ENCODE data around the gene SYNE1. TPM values are rescaled to one million over a fixed set of nuclear protein-coding genes. Genes with fewer than 3 reads are reported as not detected.

SYNE1 gene
- total and polyA plus RNA-seq, 2 of the 8 experiments (the other 6 are each of a cell fraction or from before 2014, with no cell fraction given): 2.8 to 5.5 TPM

DNA sequence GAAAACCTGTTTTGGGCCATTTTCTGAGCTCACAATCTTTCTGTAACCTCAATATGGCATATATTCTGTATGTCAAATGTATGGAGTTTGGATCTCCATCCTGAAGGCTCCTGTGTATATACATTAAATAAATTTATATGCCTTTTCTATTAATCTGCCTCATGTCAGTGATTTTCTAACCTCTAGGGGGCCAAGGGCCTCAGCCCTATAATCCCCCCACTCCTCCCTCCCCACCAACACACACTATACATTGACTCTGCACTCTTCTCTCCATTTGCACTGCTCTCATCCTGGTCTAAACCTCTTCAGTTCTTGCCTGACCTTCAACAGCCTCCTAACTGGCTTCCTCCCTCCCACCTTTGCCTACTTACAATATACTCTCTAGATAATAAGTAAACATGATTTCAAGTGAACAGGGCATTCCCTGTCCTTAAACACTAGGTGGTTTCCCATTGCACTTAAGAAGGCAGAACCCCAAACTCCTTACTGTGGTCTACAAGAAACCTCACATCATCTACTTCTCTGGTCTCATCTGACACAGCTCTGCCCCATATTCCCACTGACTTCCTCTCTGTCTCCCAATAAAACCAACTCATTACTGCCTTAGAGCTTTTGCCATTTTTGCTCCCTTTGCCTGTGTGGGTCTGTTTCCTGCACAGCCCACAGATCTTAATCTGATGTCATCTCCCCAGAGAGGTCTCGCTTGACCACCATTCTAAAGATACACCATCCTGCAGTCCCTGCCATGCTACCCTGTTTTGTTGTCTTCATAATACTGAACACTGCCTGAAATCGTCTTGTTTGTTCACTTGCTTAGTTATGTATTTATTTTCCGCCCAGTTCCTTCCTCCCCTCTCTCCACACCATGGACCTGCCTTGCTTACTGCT lies 213.7 kb downstream of the SYNE1 start:
- Histone ChIP-seq H3K27ac (ENCODE audit: low read depth, low read length) (no peak overlapping the region), H2BK120ac (replicated peaks; ENCODE audit: low read depth, low read length) (no peak overlapping the region), H2BK20ac (ENCODE audit: low read length) (no peak overlapping the region), H3K18ac (ENCODE audit: extremely low read depth, low read length) (no peak overlapping the region), H3K9me3 (ENCODE audit: insufficient read depth in 2 of 2, low read depth in 1 of 2, low read length in 1 of 2) (0 out of 4 replicates have a peak, but pooled peaks cover 0 to 2% of the 10 kb centered on the region in 2 experiments), H4K91ac (replicated peaks; ENCODE audit: insufficient read length, low read length) (no peak overlapping the region), H3K56ac (replicated peaks; ENCODE audit: insufficient read length, low read depth, low read length) (no peak overlapping the region), H3K36me3 (ENCODE audit: control insufficient read depth in 2 of 4, insufficient read depth in 4 of 4, low read length in 3 of 4) (no peaks in the 10 kb centered on the region), H4K20me1 (replicated peaks in 1 of 2; ENCODE audit: control insufficient read depth in 1 of 2, insufficient read depth in 2 of 2, low read length in 2 of 2) (no peaks in the 10 kb centered on the region), H3K27me3 (replicated peaks in 1 of 4; ENCODE audit: control insufficient read depth in 3 of 4, extremely low read depth in 1 of 4, insufficient read depth in 3 of 4, low read length in 3 of 4) (no peaks in the 10 kb centered on the region), H3K4me2 (ENCODE audit: insufficient read depth in 1 of 2, low read depth in 2 of 2, low read length in 2 of 2) (no peak overlapping the region), H2BK12ac (ENCODE audit: low read depth, low read length) (no peak overlapping the region), H4K5ac (ENCODE audit: insufficient read length, low read depth, low read length) (no peak overlapping the region), H4K8ac (ENCODE audit: extremely low read depth, insufficient read depth, low read length) (no peak overlapping the region), H3K4me1 (replicated peaks in 1 of 4; ENCODE audit: control insufficient read depth in 3 of 4, insufficient read depth in 4 of 4, low read length in 3 of 4) (no peaks in the 10 kb centered on the region), H3K23ac (ENCODE audit: insufficient read length) (no peak overlapping the region), H3K14ac (ENCODE audit: insufficient read length) (no peak overlapping the region), H3K4ac (replicated peaks; ENCODE audit: insufficient read length, low read depth, low read length) (no peak overlapping the region), H2BK15ac (ENCODE audit: low read length) (no peak overlapping the region), H2AK5ac (ENCODE audit: low read depth, low read length) (no peak overlapping the region), H2AFZ (ENCODE audit: low read length) (peak overlapping the region; percentile 24; the same call in 1 of the 2 replicates), H2BK5ac (ENCODE audit: low read depth, low read length) (no peak overlapping the region), H3K4me3 (ENCODE audit: extremely low read depth in 1 of 4, insufficient read depth in 2 of 4, low read depth in 3 of 4, low read length in 4 of 4) (no peak overlapping the region), H3K23me2 (ENCODE audit: low read depth, low read length) (no peaks in the 10 kb centered on the region), H3K79me1 (ENCODE audit: low read depth, low read length) (no peaks in the 10 kb centered on the region), H3K9ac (replicated peaks in 1 of 4; ENCODE audit: extremely low read depth in 1 of 4, low read depth in 3 of 4, low read length in 3 of 4) (no peak overlapping the region), H3K79me2 (ENCODE audit: control insufficient read depth in 1 of 2, insufficient read depth in 2 of 2, low read length in 2 of 2) (no peaks in the 10 kb centered on the region)
- POLR2A ChIA-PET (ENCODE audit: partially characterized antibody): no interaction called here
- DNase-seq (ENCODE audit: low read depth in 1 of 2, low spot score in 2 of 2): no peak
- 89% methylated on average over 3 of the region's 3 CpGs; no CpG with 5 or more reads in 1 of the 2 experiments for WGBS, 2 experiments (ENCODE audit: extremely low coverage in 1 of 2, insufficient coverage in 1 of 2, insufficient read length in 1 of 2, insufficient replicate concordance in 2 of 2, low coverage in 1 of 2, low lambda C conversion rate in 2 of 2, missing lambda C conversion rate in 1 of 2)
- TF ChIP-seq, protein P1, sequence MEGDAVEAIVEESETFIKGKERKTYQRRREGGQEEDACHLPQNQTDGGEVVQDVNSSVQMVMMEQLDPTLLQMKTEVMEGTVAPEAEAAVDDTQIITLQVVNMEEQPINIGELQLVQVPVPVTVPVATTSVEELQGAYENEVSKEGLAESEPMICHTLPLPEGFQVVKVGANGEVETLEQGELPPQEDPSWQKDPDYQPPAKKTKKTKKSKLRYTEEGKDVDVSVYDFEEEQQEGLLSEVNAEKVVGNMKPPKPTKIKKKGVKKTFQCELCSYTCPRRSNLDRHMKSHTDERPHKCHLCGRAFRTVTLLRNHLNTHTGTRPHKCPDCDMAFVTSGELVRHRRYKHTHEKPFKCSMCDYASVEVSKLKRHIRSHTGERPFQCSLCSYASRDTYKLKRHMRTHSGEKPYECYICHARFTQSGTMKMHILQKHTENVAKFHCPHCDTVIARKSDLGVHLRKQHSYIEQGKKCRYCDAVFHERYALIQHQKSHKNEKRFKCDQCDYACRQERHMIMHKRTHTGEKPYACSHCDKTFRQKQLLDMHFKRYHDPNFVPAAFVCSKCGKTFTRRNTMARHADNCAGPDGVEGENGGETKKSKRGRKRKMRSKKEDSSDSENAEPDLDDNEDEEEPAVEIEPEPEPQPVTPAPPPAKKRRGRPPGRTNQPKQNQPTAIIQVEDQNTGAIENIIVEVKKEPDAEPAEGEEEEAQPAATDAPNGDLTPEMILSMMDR (IDR thresholded peaks at IDR 0.05; ENCODE audit: control extremely low read depth in 1 of 3, insufficient read depth in 1 of 3, low read depth in 1 of 3, low read length in 3 of 3): peak in 1 of 3 experiments; percentile 6; a peak in 1 of 4 replicates
- TF ChIP-seq CBX8 (IDR thresholded peaks at IDR 0.05; ENCODE audit: borderline replicate concordance, low read depth, low read length) (no peak), KDM1A (IDR thresholded peaks at IDR 0.05; ENCODE audit: borderline replicate concordance, low read length) (no peak), RFX5 (IDR thresholded peaks at IDR 0.05; ENCODE audit: borderline replicate concordance, low read depth, low read length) (no peak)
- FAIRE-seq: no peak
- CTCF ChIA-PET (ENCODE audit: partially characterized antibody): interaction anchor here (1.3 to 2.2 kb wide), 2 partner anchors 10 to 12 kb away, joined by 5 to 7 read pairs; no protein-coding TSS in a partner anchor

Data from H1 (cell line).